ENCODE measurements around the gene TRAPPC11. TPM values are rescaled to one million over a fixed set of nuclear protein-coding genes. Genes with fewer than 3 reads are reported as not detected.

Gene TRAPPC11
- total and polyA plus RNA-seq, 2 of the 13 experiments (the other 11 are each of a cell fraction or from before 2014, with no cell fraction given), result 18.0 to 23.2 TPM

DNA sequence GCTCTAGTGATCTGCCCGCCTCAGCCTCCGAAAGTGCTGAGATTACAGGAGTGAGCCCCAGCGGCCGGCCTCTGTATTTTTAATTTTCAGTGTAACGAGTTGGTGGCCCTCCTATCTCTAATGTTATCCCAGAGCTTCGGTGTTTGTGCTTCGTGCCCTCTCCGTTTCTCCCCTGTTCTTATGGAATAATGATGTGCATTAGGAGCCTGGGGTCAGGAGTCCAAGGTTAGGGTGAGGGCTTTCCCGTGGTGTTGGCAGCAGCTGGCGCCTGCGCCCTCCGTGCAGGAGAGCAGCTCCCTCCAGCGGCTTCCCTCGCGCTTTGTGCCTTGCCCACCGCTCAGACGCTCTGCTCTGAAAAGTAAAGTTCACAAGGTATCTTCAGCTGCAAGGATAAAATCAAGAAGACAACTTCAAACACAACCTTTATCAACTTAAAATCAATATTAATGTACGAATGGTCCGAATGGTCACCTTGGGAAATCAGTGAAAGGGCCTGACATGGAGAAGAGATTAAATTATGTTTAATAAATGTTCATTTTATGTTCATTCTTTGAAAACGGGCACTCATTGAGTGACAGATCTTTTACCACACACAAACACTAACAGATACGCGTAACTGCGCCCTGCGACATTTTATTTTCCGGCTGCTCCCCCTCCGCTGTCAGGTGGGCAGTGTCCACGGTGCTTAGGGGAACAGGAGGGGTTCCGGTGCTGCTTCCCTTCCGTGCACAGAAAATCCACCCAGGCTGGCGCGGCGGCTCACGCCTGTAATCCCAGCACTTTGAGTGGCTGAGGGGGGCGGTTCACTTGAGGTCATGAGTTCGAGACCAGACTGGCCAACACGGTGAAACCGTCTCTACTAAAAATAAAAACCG is 62.4 kb downstream of the TRAPPC11 start (continued):
- TF ChIP-seq, protein P1, sequence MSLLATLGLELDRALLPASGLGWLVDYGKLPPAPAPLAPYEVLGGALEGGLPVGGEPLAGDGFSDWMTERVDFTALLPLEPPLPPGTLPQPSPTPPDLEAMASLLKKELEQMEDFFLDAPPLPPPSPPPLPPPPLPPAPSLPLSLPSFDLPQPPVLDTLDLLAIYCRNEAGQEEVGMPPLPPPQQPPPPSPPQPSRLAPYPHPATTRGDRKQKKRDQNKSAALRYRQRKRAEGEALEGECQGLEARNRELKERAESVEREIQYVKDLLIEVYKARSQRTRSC (CRISPR knock-in tag; IDR thresholded peaks at IDR 0.05; ENCODE audit: low read depth), result no peak
- 0 out of 2 replicates have a peak, but pooled peaks have one; percentile 31 for TF ChIP-seq FOSL2 (CRISPR knock-in tag; IDR thresholded peaks at IDR 0.05)
- TF ChIP-seq, protein P2, sequence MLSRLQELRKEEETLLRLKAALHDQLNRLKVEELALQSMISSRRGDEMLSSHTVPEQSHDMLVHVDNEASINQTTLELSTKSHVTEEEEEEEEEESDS (CRISPR knock-in tag; IDR thresholded peaks at IDR 0.05; ENCODE audit: borderline replicate concordance), result no peak
- TF ChIP-seq IKZF1 (IDR thresholded peaks at IDR 0.05), result no peak
- TF ChIP-seq SMC3 (IDR thresholded peaks at IDR 0.05; ENCODE audit: low read length), result no peak; the same call in 1 of the 2 replicates
- peak; percentile 56; the same call in 1 of the 2 replicates for TF ChIP-seq ZNF124 (CRISPR knock-in tag; IDR thresholded peaks at IDR 0.05)
- 0 out of 2 replicates have a peak, but pooled peaks have one; percentile 31 for TF ChIP-seq HMG20B (CRISPR knock-in tag; conservative IDR thresholded peaks at IDR 0.05)
- TF ChIP-seq FOXK2 (IDR thresholded peaks at IDR 0.05), result no peak
- TF ChIP-seq ZNF260 (CRISPR knock-in tag; IDR thresholded peaks at IDR 0.05; ENCODE audit: borderline replicate concordance, low read depth), result no peak
- no peak for TF ChIP-seq U2AF2 (IDR thresholded peaks at IDR 0.05; ENCODE audit: low read depth, low read length)
- TF ChIP-seq NFRKB (IDR thresholded peaks at IDR 0.05), result no peak
- TF ChIP-seq TOE1 (CRISPR knock-in tag; IDR thresholded peaks at IDR 0.05), result no peak
- no peak for TF ChIP-seq MIXL1 (CRISPR knock-in tag; IDR thresholded peaks at IDR 0.05)
- TF ChIP-seq, protein P3, sequence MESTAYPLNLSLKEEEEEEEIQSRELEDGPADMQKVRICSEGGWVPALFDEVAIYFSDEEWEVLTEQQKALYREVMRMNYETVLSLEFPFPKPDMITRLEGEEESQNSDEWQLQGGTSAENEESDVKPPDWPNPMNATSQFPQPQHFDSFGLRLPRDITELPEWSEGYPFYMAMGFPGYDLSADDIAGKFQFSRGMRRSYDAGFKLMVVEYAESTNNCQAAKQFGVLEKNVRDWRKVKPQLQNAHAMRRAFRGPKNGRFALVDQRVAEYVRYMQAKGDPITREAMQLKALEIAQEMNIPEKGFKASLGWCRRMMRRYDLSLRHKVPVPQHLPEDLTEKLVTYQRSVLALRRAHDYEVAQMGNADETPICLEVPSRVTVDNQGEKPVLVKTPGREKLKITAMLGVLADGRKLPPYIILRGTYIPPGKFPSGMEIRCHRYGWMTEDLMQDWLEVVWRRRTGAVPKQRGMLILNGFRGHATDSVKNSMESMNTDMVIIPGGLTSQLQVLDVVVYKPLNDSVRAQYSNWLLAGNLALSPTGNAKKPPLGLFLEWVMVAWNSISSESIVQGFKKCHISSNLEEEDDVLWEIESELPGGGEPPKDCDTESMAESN (CRISPR knock-in tag; conservative IDR thresholded peaks at IDR 0.05), result no peak
- no peak for TF ChIP-seq NFE2 (CRISPR knock-in tag; IDR thresholded peaks at IDR 0.05)
- TF ChIP-seq NPAS2 (CRISPR knock-in tag; IDR thresholded peaks at IDR 0.05; ENCODE audit: borderline replicate concordance), result no peak
- no peak for TF ChIP-seq ONECUT2 (CRISPR knock-in tag; IDR thresholded peaks at IDR 0.05)
- no peak for TF ChIP-seq CHD2 (IDR thresholded peaks at IDR 0.05; ENCODE audit: low read depth, low read length)
- TF ChIP-seq, protein P4, sequence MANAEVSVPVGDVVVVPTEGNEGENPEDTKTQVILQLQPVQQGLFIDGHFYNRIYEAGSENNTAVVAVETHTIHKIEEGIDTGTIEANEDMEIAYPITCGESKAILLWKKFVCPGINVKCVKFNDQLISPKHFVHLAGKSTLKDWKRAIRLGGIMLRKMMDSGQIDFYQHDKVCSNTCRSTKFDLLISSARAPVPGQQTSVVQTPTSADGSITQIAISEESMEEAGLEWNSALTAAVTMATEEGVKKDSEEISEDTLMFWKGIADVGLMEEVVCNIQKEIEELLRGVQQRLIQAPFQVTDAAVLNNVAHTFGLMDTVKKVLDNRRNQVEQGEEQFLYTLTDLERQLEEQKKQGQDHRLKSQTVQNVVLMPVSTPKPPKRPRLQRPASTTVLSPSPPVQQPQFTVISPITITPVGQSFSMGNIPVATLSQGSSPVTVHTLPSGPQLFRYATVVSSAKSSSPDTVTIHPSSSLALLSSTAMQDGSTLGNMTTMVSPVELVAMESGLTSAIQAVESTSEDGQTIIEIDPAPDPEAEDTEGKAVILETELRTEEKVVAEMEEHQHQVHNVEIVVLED (CRISPR knock-in tag; IDR thresholded peaks at IDR 0.05; ENCODE audit: borderline replicate concordance), result peak; percentile 23; the same call in 1 of the 2 replicates
- TF ChIP-seq, protein P5, sequence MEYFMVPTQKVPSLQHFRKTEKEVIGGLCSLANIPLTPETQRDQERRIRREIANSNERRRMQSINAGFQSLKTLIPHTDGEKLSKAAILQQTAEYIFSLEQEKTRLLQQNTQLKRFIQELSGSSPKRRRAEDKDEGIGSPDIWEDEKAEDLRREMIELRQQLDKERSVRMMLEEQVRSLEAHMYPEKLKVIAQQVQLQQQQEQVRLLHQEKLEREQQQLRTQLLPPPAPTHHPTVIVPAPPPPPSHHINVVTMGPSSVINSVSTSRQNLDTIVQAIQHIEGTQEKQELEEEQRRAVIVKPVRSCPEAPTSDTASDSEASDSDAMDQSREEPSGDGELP (IDR thresholded peaks at IDR 0.05; ENCODE audit: borderline replicate concordance, low read depth), result peak; percentile 67
- no peak for TF ChIP-seq ZNF547 (CRISPR knock-in tag; IDR thresholded peaks at IDR 0.05)
- TF ChIP-seq SMAD3 (CRISPR knock-in tag; IDR thresholded peaks at IDR 0.05), result peak; percentile 55; the same call in 1 of the 2 replicates
- TF ChIP-seq SMAD9 (CRISPR knock-in tag; IDR thresholded peaks at IDR 0.05), result no peak
- no peak for TF ChIP-seq KLF9 (CRISPR knock-in tag; IDR thresholded peaks at IDR 0.05; ENCODE audit: low read depth)
- no peak for TF ChIP-seq MED8 (CRISPR knock-in tag; IDR thresholded peaks at IDR 0.05; ENCODE audit: insufficient replicate concordance)
- TF ChIP-seq ZNF230 (CRISPR knock-in tag; IDR thresholded peaks at IDR 0.05), result no peak
- TF ChIP-seq ZBTB7B (CRISPR knock-in tag; IDR thresholded peaks at IDR 0.05), result peak; percentile 37
- TF ChIP-seq ZFP62 (CRISPR knock-in tag; IDR thresholded peaks at IDR 0.05), result no peak
